Hematopoietic multipotent progenitor cell treated with erythropoietin and hydrocortisone succinate and interleukin-3 and kit ligand, for 15 days (in vitro differentiated cells): ENCODE measurements around the gene TOMM40L.
A peak's percentile ranks its signal among the peaks of the same experiment; 100 is the strongest.

Experiments used
- DNase-seq: peaks from one replicate; pipeline ENCODE4 v3.0.0-alpha.2; 2015; ENCODE audit warnings: low spot score

Gene TOMM40L

GRCh38 chr1:161197560-161198193 is 28.2 kb upstream of the TOMM40L start:
- no peak for DNase-seq

- DNase-seq, result no peak
Measured at GRCh38 chr1:161198194-161198896, 27.5 kb upstream of the TOMM40L start.

- DNase-seq, result no peak
Measured at GRCh38 chr1:161198897-161199431, 26.9 kb upstream of the TOMM40L start, which contains the start of gene ADAMTS4. Gene ADAMTS4, minus strand, starts transcription at chr1:161199054. Its CDS starts 427 bp downstream, at chr1:161198627.

DNA sequence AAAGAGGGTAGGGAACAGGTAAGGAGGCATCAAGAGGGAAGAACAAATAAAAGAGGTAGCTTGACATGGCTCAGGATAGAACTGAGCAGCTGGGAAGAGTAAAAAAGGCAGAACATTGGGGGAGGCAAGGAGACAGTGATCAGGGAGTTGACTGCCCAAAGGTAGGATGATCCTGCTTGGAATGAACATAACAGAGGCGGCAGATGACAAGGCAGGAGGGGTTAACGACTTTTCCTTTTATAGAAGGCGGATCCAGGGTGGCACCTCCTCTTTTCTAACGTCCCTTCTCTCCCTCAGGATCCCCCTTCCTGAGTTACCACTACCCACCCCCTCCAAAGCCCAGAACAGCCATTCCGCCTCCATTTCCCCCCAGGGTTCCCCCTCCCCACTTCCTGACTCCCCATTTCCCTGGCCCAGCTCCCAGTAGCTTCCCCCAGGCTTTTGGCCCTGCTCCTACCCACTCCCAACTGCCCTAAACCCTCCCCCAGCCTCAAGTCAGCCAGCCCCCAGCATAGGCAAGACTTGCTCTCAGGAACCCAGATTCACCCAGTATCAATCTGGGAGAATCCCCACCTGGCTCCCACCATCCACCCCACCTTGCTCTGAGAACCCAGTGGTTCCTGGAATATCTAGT is 26.2 kb upstream of the TOMM40L start:
- DNase-seq, result no peak

DNA sequence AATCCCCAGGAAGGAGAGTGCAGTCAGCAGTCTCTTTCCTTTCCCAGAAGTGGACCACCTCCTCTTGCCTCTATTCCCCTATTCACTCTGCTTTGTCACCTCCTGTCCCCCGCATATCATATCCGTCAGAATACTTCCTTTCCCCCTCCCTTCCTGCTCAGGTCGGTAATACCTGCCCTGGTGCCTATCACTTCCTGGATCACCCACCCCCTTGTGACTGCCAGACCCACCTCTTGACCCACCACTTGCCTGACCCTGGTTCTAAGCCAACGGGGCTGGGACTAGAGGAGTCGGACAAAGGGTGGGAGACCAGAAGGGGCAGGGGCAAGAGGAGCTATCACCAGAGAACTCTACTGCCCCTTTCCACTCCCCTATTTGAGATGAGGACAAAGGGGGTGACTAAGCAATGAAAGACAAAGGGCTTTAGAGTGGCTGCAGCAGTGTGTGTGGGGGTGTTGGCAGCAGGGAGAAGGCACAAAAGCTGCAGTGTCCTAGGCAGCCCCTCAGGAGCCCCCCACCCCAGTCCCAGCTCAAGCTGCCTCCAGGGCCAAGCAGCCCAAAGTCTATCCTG is 25.4 kb upstream of the TOMM40L start:
- DNase-seq, result no peak

DNA sequence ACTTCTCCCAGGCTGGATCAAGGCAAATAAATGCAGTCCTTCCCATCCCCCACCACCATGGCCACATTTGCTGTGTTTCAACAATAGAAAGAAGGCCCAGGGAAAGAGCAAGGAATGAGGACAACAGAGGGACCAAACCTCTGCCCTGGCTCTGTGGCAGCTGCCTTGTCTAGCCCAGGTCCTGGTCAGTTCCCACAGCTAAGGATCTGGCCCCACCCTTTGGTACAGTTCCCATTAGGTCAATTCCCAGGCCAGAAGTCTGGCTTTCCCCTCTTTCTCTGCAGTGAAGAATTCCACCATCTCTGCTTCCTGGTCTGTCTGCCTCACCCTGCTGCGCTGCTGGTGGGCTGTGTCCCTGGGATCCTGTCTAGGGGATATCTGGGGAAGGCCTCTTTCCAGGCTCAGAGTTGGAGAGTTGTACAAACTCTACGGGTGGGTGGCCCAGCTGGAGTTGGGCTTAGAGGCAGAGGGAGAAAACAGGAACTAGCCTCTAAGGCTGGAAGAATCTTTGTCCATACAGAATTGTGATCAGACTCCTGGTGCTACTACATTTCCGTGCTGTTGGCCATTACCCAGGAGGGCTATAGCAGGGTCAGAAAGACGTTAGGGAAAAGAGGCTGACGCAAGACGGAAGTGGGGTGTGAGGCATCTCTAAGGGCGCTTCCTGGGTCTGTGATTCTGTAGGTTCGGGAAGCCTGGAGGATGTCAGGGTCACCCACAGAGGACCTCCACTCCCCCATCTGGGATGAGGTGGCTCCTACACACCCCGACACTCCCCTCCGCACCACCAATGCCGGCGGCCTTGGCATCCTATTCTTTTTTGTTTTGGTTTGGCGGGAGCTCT is 24.6 kb upstream of the TOMM40L start:
- no peak for DNase-seq

- peak; percentile 99 for DNase-seq
Measured at GRCh38 chr1:161201836-161202712, 23.8 kb upstream of the TOMM40L start, which contains the start of gene NDUFS2. Gene NDUFS2, plus strand, starts transcription at chr1:161202367. Its CDS starts 19 bp downstream, at chr1:161202386.

DNA sequence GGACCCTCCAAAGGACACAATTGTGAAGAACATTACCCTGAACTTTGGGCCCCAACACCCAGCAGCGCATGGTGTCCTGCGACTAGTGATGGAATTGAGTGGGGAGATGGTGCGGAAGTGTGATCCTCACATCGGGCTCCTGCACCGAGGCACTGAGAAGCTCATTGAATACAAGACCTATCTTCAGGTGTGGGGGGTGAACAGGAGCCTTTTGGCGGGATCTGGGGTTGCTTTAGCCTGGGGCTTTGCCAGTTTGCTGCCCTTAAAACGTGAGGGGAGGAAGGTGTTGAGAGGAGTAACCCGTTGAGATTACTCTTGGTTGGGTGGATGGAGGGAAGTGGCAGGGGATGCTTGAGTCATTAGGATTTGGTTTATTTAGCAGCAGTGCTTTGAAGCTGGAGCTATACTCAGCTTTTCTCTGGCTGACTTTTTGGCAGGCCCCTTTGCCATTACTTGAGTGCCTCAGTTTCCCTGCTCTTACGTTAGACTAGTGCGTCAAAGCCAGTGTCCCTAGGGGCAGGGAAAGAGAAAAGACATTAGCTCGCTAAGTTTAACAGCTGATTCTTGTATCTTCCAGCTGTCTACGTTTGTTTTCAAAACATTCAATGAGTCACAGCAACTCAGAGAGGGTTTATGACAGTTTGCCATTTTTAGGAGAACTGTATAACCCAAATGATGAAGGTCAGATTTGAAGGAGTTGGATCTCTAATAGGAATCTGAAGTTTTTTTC is 19.3 kb upstream of the TOMM40L start:
- no peak for DNase-seq

GRCh38 chr1:161207173-161207572 is 18.7 kb upstream of the TOMM40L start:
- DNase-seq, result no peak

DNA sequence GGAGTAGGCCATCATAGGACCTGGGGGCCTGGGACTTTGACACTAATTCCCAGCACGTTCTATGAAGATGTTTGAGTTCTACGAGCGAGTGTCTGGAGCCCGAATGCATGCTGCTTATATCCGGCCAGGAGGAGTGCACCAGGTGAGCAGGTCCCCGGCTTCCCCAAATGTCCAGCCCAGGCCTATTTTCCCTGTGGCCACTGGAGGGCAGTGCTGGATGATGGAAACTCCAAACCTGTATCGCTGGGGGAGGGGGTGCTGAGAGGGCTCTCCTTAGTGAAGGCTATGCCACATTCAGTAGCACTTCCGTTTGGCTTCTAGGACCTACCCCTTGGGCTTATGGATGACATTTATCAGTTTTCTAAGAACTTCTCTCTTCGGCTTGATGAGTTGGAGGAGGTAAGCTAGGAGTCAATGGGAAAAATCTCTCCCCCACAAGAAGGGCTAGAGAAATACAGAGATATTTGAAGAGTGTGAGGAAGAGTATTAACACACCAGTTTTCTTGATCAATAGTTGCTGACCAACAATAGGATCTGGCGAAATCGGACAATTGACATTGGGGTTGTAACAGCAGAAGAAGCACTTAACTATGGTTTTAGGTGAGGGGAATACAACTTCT is 16.0 kb upstream of the TOMM40L start:
- DNase-seq, result peak; percentile 76

DNA sequence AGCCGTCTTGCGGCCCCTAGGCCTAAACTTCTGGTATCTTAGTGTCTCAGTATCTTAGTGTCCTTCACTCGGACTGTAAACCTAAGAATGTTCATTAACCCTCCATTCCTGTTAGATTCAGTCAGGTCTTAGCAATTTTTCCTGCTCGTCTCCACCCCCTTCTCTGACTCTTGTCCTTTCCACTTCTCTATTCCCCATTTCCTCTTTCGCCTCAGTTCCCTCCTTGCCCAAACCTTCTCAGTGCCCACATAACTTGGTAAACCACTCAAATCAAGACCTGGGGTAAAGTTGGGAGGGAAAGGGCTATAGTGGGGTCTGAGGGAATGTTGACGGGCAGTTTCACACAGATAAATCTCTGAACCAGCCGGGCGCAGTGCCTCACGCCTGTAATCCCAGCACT is 11.5 kb upstream of the TOMM40L start:
- DNase-seq, result no peak

- DNase-seq, result no peak
Measured at GRCh38 chr1:161215076-161215475, 10.8 kb upstream of the TOMM40L start, which contains the start of gene FCER1G. Gene FCER1G, plus strand, starts transcription at chr1:161215295. Its CDS starts 27 bp downstream, at chr1:161215322.

DNA sequence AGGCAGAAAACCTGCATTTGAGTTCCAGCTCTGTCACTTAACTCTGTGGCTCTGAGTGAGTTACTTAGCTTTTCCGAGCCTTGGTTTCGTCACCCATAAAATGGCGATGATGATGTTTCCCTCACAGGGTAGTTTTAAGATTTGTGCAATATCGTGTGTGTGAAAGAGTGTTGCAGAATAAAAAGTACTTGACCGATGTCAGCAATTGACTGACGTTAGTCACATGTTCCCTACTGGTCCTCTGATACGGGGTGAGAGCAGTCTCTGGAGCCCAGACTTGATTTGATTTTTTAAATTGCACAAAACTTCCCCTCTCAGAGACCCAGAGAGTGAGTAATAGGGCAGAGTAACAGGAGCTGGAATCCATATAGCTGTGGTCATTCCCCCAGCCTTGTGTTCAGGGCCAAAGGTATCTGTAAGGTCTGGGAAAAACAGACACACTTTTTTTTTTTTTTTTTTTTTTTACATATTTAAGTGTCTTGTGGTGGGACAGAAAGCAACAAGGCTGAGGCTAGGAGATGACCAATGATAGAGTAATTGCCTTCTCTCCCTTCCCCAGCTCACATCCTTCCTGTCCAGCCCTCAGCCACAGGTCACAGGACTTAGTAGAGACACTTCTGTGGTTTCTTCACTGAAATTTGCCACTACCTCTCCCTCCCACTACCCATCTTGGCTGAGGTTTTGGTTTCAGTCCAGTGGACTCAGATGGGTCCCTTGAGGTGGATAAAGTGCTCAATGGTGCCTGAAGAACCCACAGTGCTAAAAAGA is 8.7 kb upstream of the TOMM40L start:
- DNase-seq, result no peak

DNA sequence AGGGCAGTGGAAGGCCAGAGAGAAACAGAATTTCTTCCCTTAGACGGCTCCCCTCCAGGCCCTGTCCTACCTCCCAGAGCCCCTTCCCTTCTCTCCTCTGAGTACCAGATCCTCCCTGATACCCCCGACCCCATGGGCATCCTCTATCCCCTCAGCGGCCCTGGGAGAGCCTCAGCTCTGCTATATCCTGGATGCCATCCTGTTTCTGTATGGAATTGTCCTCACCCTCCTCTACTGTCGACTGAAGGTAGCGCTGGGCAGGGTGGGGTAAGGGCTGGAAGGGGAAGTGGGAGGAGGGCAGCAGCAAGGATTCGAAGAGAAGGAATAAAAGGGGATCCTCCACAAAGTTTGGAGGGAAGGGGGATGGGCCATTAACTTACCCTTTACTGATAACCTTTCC is 8.0 kb upstream of the TOMM40L start:
- DNase-seq, result no peak

GRCh38 chr1:161218301-161219077 is 7.4 kb upstream of the TOMM40L start:
- no peak for DNase-seq

DNA sequence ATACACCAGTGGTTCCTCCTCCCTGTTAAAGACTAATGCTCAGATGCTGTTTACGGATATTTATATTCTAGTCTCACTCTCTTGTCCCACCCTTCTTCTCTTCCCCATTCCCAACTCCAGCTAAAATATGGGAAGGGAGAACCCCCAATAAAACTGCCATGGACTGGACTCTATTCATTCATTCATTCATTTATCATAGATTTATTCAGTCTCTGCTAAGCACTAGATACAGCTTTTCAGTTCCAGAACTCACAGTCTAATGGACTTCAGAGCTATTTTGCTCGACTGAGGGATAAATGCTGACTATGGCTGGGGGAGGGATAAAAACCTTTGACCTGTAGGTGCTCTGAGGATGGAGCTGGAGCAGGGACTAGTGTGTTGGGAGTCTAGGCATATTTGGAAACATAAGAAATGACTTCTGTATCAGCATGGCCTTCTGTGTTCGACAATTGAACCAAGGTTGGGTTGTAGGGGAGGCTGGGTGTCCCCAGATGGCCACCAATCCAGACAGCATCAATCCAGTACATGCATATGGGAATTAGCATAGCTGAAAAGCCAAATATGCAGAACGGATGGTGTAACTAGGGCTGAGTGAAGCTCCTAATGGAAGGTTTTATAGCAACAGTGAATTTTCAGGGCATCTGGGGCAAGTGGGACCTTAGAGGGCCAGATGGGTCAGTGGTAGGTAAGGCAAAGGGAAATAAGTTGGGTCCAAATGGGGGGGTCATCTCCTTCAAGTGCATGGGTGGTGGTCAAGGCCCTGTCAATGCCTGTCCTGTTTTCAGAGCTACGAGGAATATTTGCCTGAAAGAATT is 6.6 kb upstream of the TOMM40L start:
- no peak for DNase-seq

GRCh38 chr1:161220002-161220401 is 5.9 kb upstream of the TOMM40L start:
- DNase-seq, result no peak
